HG03066 (cell line): ENCODE data around the gene MTA1.

Source experiments
- ATAC-seq: cut with Tn5 transposase; IDR thresholded peaks from one replicate; pipeline ENCODE4 v1.9.1; 2021; ENCODE audit warnings: low read depth; ENCODE audit not compliant: unreplicated experiment

Gene MTA1

DNA sequence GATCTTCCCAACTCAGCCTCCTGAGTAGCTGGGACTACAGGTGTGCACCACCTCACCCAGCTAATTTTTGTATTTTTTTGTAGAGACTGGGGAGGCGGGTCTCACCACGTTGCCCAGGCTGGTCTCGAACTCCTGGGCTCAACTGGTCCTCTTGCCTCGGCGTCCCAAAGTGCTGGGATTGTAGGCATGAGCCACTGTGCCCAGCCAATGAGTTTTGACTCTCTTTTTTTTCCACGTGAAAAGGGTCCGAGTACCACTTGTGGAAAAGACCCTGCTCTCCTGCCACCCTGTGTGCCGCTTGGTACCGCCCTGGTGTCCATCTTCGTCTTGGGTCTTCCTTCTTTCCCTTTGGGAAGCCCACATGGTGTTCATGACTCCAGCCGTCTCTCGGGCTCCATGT lies 89.0 kb downstream of the MTA1 start:
- no peak for ATAC-seq

GRCh38 chr14:105517096-105517495 lies 97.5 kb downstream of the MTA1 start:
- no peak for ATAC-seq

DNA sequence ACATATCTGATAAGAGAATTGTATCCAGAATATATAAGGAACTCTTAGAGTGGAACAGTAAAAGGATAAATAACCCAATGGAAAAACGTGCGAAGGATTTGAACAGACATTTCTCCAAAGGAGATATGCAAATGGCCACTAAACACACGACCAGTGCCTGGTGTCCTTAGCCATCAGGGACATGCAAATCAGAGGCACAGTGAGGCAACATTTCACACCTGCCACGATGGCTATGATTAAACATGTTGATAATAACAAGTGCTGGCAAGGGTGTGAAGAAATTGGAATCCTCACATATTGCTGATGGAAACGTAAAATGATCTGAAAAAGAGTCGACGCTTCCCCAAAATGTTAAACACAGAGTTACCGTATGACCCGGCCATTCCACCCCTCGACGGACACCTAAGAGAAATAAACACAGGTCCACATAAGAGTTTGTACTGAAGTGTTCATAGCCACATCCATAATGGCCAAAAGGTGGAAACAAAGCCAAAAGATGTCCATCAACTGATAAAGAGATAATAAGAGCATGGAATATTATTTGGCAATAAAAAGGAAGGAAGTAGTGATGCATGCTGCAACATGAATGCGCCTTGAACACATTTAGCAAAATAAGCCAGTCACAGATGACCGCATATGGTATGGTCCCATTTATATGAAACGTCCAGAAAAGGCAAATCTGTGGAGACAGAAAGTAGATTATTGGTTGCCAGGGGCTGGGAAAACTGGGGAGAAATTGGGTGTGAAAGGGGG lies 100.5 kb downstream of the MTA1 start:
- no peak for ATAC-seq
